Measurements from ENCODE around the gene ZNF823. TPM values are rescaled to one million over a fixed set of nuclear protein-coding genes. Genes with fewer than 3 reads are reported as not detected.

ZNF823 gene
- total RNA-seq, 2 donors from 2014 or later: 4.7 to 11.9 TPM

- ATAC-seq (no peak), DNase-seq (no peak)
- Histone ChIP-seq H3K27me3 (no peaks in the 10 kb centered on the region), H3K9me3 (peaks cover 0 to 4% (median 0%) of the 10 kb centered on the region in 3 donors), H3K36me3 (replicated peaks in 1 of 2; ENCODE audit: insufficient read depth in 1 of 2, low read depth in 2 of 2) (no peaks in the 10 kb centered on the region), H3K4me1 (no peaks in the 10 kb centered on the region), H3K27ac (no peak overlapping the region), H3K4me3 (no peak overlapping the region)
- TF ChIP-seq POLR2A (IDR thresholded peaks at IDR 0.05): no peak
- no peak for TF ChIP-seq CTCF (IDR thresholded peaks at IDR 0.05)
- WGBS, 2 donors: 67 to 76% methylated on average over 1 of the region's 1 CpG
- intact Hi-C loops (cut with DNase I): no loop called here
These were observed 18.2 kb upstream of the ZNF823 start for GRCh38 chr19:11756965-11757364.

- Histone ChIP-seq H3K27me3 (no peaks in the 10 kb centered on the region), H3K4me1 (no peaks in the 10 kb centered on the region), H3K36me3 (replicated peaks in 1 of 2; ENCODE audit: insufficient read depth in 1 of 2, low read depth in 2 of 2) (no peaks in the 10 kb centered on the region), H3K9me3 (peaks cover 0 to 4% (median 0%) of the 10 kb centered on the region in 3 donors), H3K4me3 (no peak overlapping the region), H3K27ac (no peak overlapping the region)
- ATAC-seq (no peak), DNase-seq (no peak)
- intact Hi-C loops (cut with DNase I): no loop called here
- TF ChIP-seq CTCF (IDR thresholded peaks at IDR 0.05) (no peak), POLR2A (IDR thresholded peaks at IDR 0.05) (no peak)
- WGBS, 2 donors: 73 to 77% methylated on average over 4 of the region's 4 CpGs
These were observed 15.9 kb upstream of the ZNF823 start for GRCh38 chr19:11754663-11755062.

- TF ChIP-seq CTCF (IDR thresholded peaks at IDR 0.05): no peak
- no peak for TF ChIP-seq POLR2A (IDR thresholded peaks at IDR 0.05)
- Histone ChIP-seq H3K27ac (no peak overlapping the region), H3K9me3 (peaks cover 0 to 4% (median 0%) of the 10 kb centered on the region in 3 donors), H3K36me3 (replicated peaks in 1 of 2; ENCODE audit: insufficient read depth in 1 of 2, low read depth in 2 of 2) (no peaks in the 10 kb centered on the region), H3K27me3 (no peaks in the 10 kb centered on the region), H3K4me3 (no peak overlapping the region), H3K4me1 (no peaks in the 10 kb centered on the region)
- intact Hi-C loops (cut with DNase I): no loop called here
- WGBS, 2 donors: 39 to 63% methylated on average over 2 of the region's 2 CpGs
- ATAC-seq (no peak), DNase-seq (no peak)
These were observed 13.5 kb upstream of the ZNF823 start for GRCh38 chr19:11752244-11752736.

- H3K4me3 ChIP-seq: no peak overlapping the region
- H3K27ac ChIP-seq: no peak overlapping the region
- intact Hi-C loops (cut with DNase I): no loop called here
- H3K36me3 ChIP-seq (replicated peaks in 1 of 2; ENCODE audit: insufficient read depth in 1 of 2, low read depth in 2 of 2): no peaks in the 10 kb centered on the region
- ATAC-seq (no peak), DNase-seq (no peak)
- H3K27me3 ChIP-seq: no peaks in the 10 kb centered on the region
- WGBS, 2 donors: 40 to 48% methylated on average over 2 of the region's 2 CpGs
- TF ChIP-seq CTCF (IDR thresholded peaks at IDR 0.05): no peak
- TF ChIP-seq POLR2A (IDR thresholded peaks at IDR 0.05): no peak
- no peaks in the 10 kb centered on the region for H3K4me1 ChIP-seq
- peaks cover 0 to 8% (median 0%) of the 10 kb centered on the region in 3 donors for H3K9me3 ChIP-seq
These were observed 11.0 kb upstream of the ZNF823 start for GRCh38 chr19:11749751-11750150.

GRCh38 chr19:11747277-11747676, 8.5 kb upstream of the ZNF823 start:
- Histone ChIP-seq H3K4me3 (no peak overlapping the region), H3K27ac (no peak overlapping the region), H3K36me3 (replicated peaks in 1 of 2; ENCODE audit: insufficient read depth in 1 of 2, low read depth in 2 of 2) (no peaks in the 10 kb centered on the region), H3K4me1 (no peaks in the 10 kb centered on the region), H3K9me3 (peaks cover 0 to 7% (median 0%) of the 10 kb centered on the region in 3 donors), H3K27me3 (no peaks in the 10 kb centered on the region)
- DNase-seq: no peak
- TF ChIP-seq POLR2A (IDR thresholded peaks at IDR 0.05) (no peak), CTCF (IDR thresholded peaks at IDR 0.05) (no peak)
- ATAC-seq: no peak
- intact Hi-C loops (cut with DNase I): no loop called here
- WGBS, 2 donors: 35 to 60% methylated on average over 1 of the region's 1 CpG
